GM23338 (cell line): ENCODE measurements around the gene MAOA. TPM values are rescaled to one million over a fixed set of nuclear protein-coding genes. Genes with fewer than 3 reads are reported as not detected.

ENCODE experiments used
- ATAC-seq: fragments of 200-7000 bp; cut with Tn5 transposase; 3 replicates; pipeline ENCODE4 v1.9.1; 2020
- DNase-seq: peaks from one replicate; pipeline ENCODE4 v3.0.0-alpha.2; 2015; ENCODE audit warnings: low spot score
- H2AFZ ChIP-seq: fragments of 200-600 bp; sonication (generic); 2 replicates; pipeline ENCODE4 v1.8.0; 2016; ENCODE audit warnings: antibody characterized with exemption, mild to moderate bottlenecking, moderate library complexity
- H3F3A ChIP-seq: fragments of 200-600 bp; sonication (generic); replicated peaks from 2 replicates; pipeline ENCODE4 v1.8.0; 2017; ENCODE audit warnings: antibody characterized with exemption, mixed run types, low read depth
- H3K27ac ChIP-seq: fragments of 200-600 bp; sonication (generic); 2 replicates; pipeline ENCODE4 v1.6.1; 2016; ENCODE audit warnings: low read depth
- H3K27me3 ChIP-seq: fragments of 200-600 bp; sonication (generic); 2 replicates; pipeline ENCODE4 v1.8.0; 2016; ENCODE audit warnings: mild to moderate bottlenecking, mixed run types, moderate library complexity; ENCODE audit not compliant: insufficient read depth
- H3K36me3 ChIP-seq: fragments of 200-600 bp; sonication (generic); 2 replicates; pipeline ENCODE4 v1.8.0; 2016; ENCODE audit warnings: mild to moderate bottlenecking; ENCODE audit not compliant: insufficient read depth
- H3K4me1 ChIP-seq: fragments of 200-600 bp; sonication (generic); 2 replicates; pipeline ENCODE4 v1.8.0; 2016; ENCODE audit warnings: mild to moderate bottlenecking, moderate library complexity; ENCODE audit not compliant: insufficient read depth
- H3K4me2 ChIP-seq: fragments of 200-600 bp; sonication (generic); 2 replicates; pipeline ENCODE4 v1.7.1; 2017; ENCODE audit warnings: mixed run types
- H3K4me3 ChIP-seq: fragments of 200-600 bp; sonication (generic); 2 replicates; pipeline ENCODE4 v1.6.1; 2016; ENCODE audit warnings: mixed run types
- H3K79me2 ChIP-seq: fragments of 200-600 bp; sonication (generic); replicated peaks from 2 replicates; pipeline ENCODE4 v1.8.0; 2017; ENCODE audit warnings: mild to moderate bottlenecking; ENCODE audit not compliant: insufficient read depth
- H3K9me2 ChIP-seq: fragments of 200-600 bp; sonication (generic); 2 replicates; pipeline ENCODE4 v1.8.0; 2017; ENCODE audit not compliant: insufficient read depth
- H4K20me1 ChIP-seq: fragments of 200-600 bp; sonication (generic); replicated peaks from 2 replicates; pipeline ENCODE4 v1.8.0; 2017; ENCODE audit warnings: mild to moderate bottlenecking; ENCODE audit not compliant: insufficient read depth
- H3K27ac Mint-ChIP-seq: 2 replicates; pipeline ENCODE4 v1.8.0; 2020; ENCODE audit warnings: inconsistent platforms, mild to moderate bottlenecking, moderate library complexity, mixed read lengths
- H3K27me3 Mint-ChIP-seq: 3 replicates; pipeline ENCODE4 v1.8.0; 2022; ENCODE audit warnings: low read depth, mild to moderate bottlenecking, moderate library complexity, mixed read lengths, inconsistent platforms; ENCODE audit not compliant: insufficient read depth, poor library complexity
- H3K36me3 Mint-ChIP-seq: 3 replicates; pipeline ENCODE4 v1.8.0; 2021; ENCODE audit warnings: low read depth, mild to moderate bottlenecking, inconsistent platforms, moderate library complexity, mixed read lengths
- H3K4me1 Mint-ChIP-seq: 3 replicates; pipeline ENCODE4 v1.8.0; 2020; ENCODE audit warnings: mild to moderate bottlenecking, inconsistent platforms, mixed read lengths
- H3K4me3 Mint-ChIP-seq: 3 replicates; pipeline ENCODE4 v1.8.0; 2021; ENCODE audit warnings: moderate library complexity, mild to moderate bottlenecking, inconsistent platforms, mixed read lengths
- H3K9me3 Mint-ChIP-seq: 3 replicates; pipeline ENCODE4 v1.8.0; 2020; ENCODE audit warnings: moderate library complexity, mild to moderate bottlenecking, inconsistent platforms, mixed read lengths
- CREB1 ChIP-seq: fragments of 250-450 bp; sonication (Bioruptor Pico); IDR thresholded peaks from 2 replicates; pipeline ENCODE4 v1.5.0; 2020; ENCODE audit warnings: low read depth, mild to moderate bottlenecking, moderate library complexity
- CTCF ChIP-seq, 2 experiments: fragments of 200-600 bp in 1 of 2; sonication (generic) in 1 of 2; conservative IDR thresholded peaks; 2 replicates each; pipeline versions ENCODE4 v1.5.1 to v1.6.1; 2016 to 2017; ENCODE audit warnings: antibody characterized with exemption in 2 of 2, low read depth in 2 of 2, mild to moderate bottlenecking in 2 of 2, moderate library complexity in 1 of 2
- ETS1 ChIP-seq: IDR thresholded peaks from 2 replicates; pipeline ENCODE4 v1.6.1; 2016; ENCODE audit warnings: antibody characterized with exemption
- EZH2 ChIP-seq: fragments of 200-600 bp; sonication (generic); IDR thresholded peaks from one replicate; pipeline ENCODE4 v1.8.0; 2017; ENCODE audit warnings: antibody characterized with exemption, mild to moderate bottlenecking, low read depth; ENCODE audit not compliant: unreplicated experiment
- EZH2phosphoT487 ChIP-seq: fragments of 200-600 bp; sonication (generic); IDR thresholded peaks from one replicate; pipeline ENCODE4 v1.8.1; 2018; ENCODE audit warnings: antibody characterized with exemption; ENCODE audit not compliant: unreplicated experiment
- JUNB ChIP-seq: IDR thresholded peaks from one replicate; pipeline ENCODE4 v1.6.1; 2016; ENCODE audit warnings: antibody characterized with exemption; ENCODE audit not compliant: unreplicated experiment
- NANOG ChIP-seq: IDR thresholded peaks from 2 replicates; pipeline ENCODE4 v1.6.1; 2016; ENCODE audit warnings: antibody characterized with exemption, borderline replicate concordance
- POLR2AphosphoS5 ChIP-seq: IDR thresholded peaks from 2 replicates; pipeline ENCODE4 v1.6.1; 2016; ENCODE audit warnings: antibody characterized with exemption, low read depth
- REST ChIP-seq: IDR thresholded peaks from one replicate; pipeline ENCODE4 v1.6.1; 2018; ENCODE audit warnings: antibody characterized with exemption; ENCODE audit not compliant: unreplicated experiment
- STAT1 ChIP-seq: IDR thresholded peaks from one replicate; pipeline ENCODE4 v1.6.1; 2016; ENCODE audit warnings: antibody characterized with exemption; ENCODE audit not compliant: unreplicated experiment
- ZNF114 ChIP-seq: fragments of 250-450 bp; sonication (Bioruptor Pico); IDR thresholded peaks from 2 replicates; pipeline ENCODE4 v1.5.0; 2020; ENCODE audit warnings: mild to moderate bottlenecking, moderate library complexity
- ZNF331 ChIP-seq: fragments of 250-450 bp; sonication (Bioruptor Pico); IDR thresholded peaks from 2 replicates; pipeline ENCODE4 v1.5.0; 2020; ENCODE audit warnings: low read depth, mild to moderate bottlenecking, moderate library complexity
- ZNF462 ChIP-seq: fragments of 250-450 bp; sonication (Bioruptor Pico); IDR thresholded peaks from 2 replicates; pipeline ENCODE4 v1.5.0; 2020; ENCODE audit warnings: mild to moderate bottlenecking, moderate library complexity
- polyA plus RNA-seq: library from polyadenylated mRNA; unstranded; fragments of >200 nt; fragmentation: Nextera tagmentation; extraction: Ambion mirVana; gene quantifications from 2 replicates; pipeline ENCODE4 v1.2.1, GENCODE V29; 2016
- total RNA-seq: library from RNA; depleted of rRNA; stranded (reverse); fragments of >200 nt; shearing (Covaris generic); gene quantifications from 2 replicates; pipeline ENCODE4 v1.2.3, GENCODE V29; 2014

Gene MAOA
- total and polyA plus RNA-seq, 2 experiments from 2014 or later: 3.2 to 5.2 TPM

- H3K4me1 Mint-ChIP-seq: no peaks in the 10 kb centered on the region
- Histone ChIP-seq H3K4me3 (no peak overlapping the region), H3K27ac (no peak overlapping the region), H2AFZ (no peak overlapping the region), H3K4me2 (no peak overlapping the region), H3K4me1 (no peaks in the 10 kb centered on the region), H3F3A (no peaks in the 10 kb centered on the region), H3K9me2 (no peaks in the 10 kb centered on the region), H4K20me1 (no peaks in the 10 kb centered on the region), H3K79me2 (no peaks in the 10 kb centered on the region), H3K27me3 (no peaks in the 10 kb centered on the region), H3K36me3 (no peaks in the 10 kb centered on the region)
- 0 out of 3 replicates have a peak, but pooled peaks cover 2% of the 10 kb centered on the region for H3K9me3 Mint-ChIP-seq
- H3K36me3 Mint-ChIP-seq: 0 out of 3 replicates have a peak, but pooled peaks cover 2% of the 10 kb centered on the region
- H3K4me3 Mint-ChIP-seq: no peak overlapping the region
- ATAC-seq (no peak), DNase-seq (no peak)
- no peak overlapping the region for H3K27ac Mint-ChIP-seq
- no peaks in the 10 kb centered on the region for H3K27me3 Mint-ChIP-seq
- TF ChIP-seq REST: no peak
- TF ChIP-seq POLR2AphosphoS5: no peak
- TF ChIP-seq ZNF462 (CRISPR knock-in tag): no peak
- no peak for TF ChIP-seq EZH2
- TF ChIP-seq ZNF114 (CRISPR knock-in tag): no peak
- no peak for TF ChIP-seq ZNF331
- no peak for TF ChIP-seq NANOG
- TF ChIP-seq JUNB: no peak
- no peak for TF ChIP-seq ETS1
- no peak for TF ChIP-seq STAT1
- TF ChIP-seq CREB1 (CRISPR knock-in tag): no peak
- TF ChIP-seq CTCF (conservative IDR thresholded peaks at IDR 0.05; ENCODE audit: low read depth in 2 of 2): no peak
- TF ChIP-seq EZH2phosphoT487: no peak
These were observed 60.0 kb downstream of the MAOA start for GRCh38 chrX:43716144-43716543.
